H9 (cell line): ENCODE results near the gene F11. TPM values are rescaled to one million over a fixed set of nuclear protein-coding genes. Genes with fewer than 3 reads are reported as not detected.

Experiments used
- DNase-seq: peaks from one replicate; pipeline ENCODE4 v3.0.0-alpha.2; 2017
- H2AFZ ChIP-seq: one replicate; pipeline ENCODE4 v1.6.1; 2013; ENCODE audit warnings: mild to moderate bottlenecking, low read length, control low read depth, moderate library complexity
- H2AK5ac ChIP-seq: 2 replicates; pipeline ENCODE4 v1.6.1; 2013; ENCODE audit warnings: low read length, control low read depth, mixed read lengths; ENCODE audit not compliant: insufficient read length
- H2BK120ac ChIP-seq: one replicate; pipeline ENCODE4 v1.6.1; 2013; ENCODE audit warnings: low read depth, mild to moderate bottlenecking, low read length, control low read depth, inconsistent platforms; ENCODE audit not compliant: poor library complexity, severe bottlenecking
- H2BK12ac ChIP-seq: 2 replicates; pipeline ENCODE4 v1.6.1; 2013; ENCODE audit warnings: low read length, control low read depth, mixed read lengths, low read depth; ENCODE audit not compliant: insufficient read length
- H2BK15ac ChIP-seq: 2 replicates; pipeline ENCODE4 v1.6.1; 2013; ENCODE audit warnings: low read depth, low read length, control low read depth
- H2BK20ac ChIP-seq: one replicate; pipeline ENCODE4 v1.6.1; 2013; ENCODE audit warnings: low read depth, mild to moderate bottlenecking, low read length, control low read depth, inconsistent platforms; ENCODE audit not compliant: poor library complexity, severe bottlenecking
- H2BK5ac ChIP-seq: 2 replicates; pipeline ENCODE4 v1.6.1; 2013; ENCODE audit warnings: low read length, control low read depth, mixed read lengths; ENCODE audit not compliant: insufficient read length
- H3K14ac ChIP-seq: 2 replicates; pipeline ENCODE4 v1.6.1; 2013; ENCODE audit warnings: low read length, control low read depth; ENCODE audit not compliant: insufficient read depth
- H3K18ac ChIP-seq: 2 replicates; pipeline ENCODE4 v1.6.1; 2013; ENCODE audit warnings: low read depth, mild to moderate bottlenecking, mixed read lengths, low read length, control low read depth; ENCODE audit not compliant: insufficient read length
- H3K23ac ChIP-seq: 2 replicates; pipeline ENCODE4 v1.6.1; 2013; ENCODE audit warnings: low read length, control low read depth, mixed read lengths, low read depth; ENCODE audit not compliant: insufficient read length
- H3K23me2 ChIP-seq: 2 replicates; pipeline ENCODE4 v1.6.1; 2013; ENCODE audit warnings: low read depth, mild to moderate bottlenecking, mixed read lengths, low read length, control low read depth; ENCODE audit not compliant: insufficient read length, poor library complexity, severe bottlenecking
- H3K27ac ChIP-seq: 2 replicates; pipeline ENCODE4 v1.5.1; 2013; ENCODE audit warnings: low read length, control low read depth, mixed read lengths, low read depth; ENCODE audit not compliant: insufficient read length
- H3K27me3 ChIP-seq: 2 replicates; pipeline ENCODE4 v1.6.1; 2013; ENCODE audit warnings: low read length, control low read depth, inconsistent platforms; ENCODE audit not compliant: insufficient read depth
- H3K4ac ChIP-seq: 2 replicates; pipeline ENCODE4 v1.6.1; 2013; ENCODE audit warnings: low read depth, mild to moderate bottlenecking, control low read depth, inconsistent platforms, low read length, moderate library complexity
- H3K4me1 ChIP-seq: 2 replicates; pipeline ENCODE4 v1.6.1; 2013; ENCODE audit warnings: low read length, control low read depth, inconsistent platforms; ENCODE audit not compliant: insufficient read depth
- H3K4me2 ChIP-seq: 2 replicates; pipeline ENCODE4 v1.6.1; 2013; ENCODE audit warnings: low read length, control low read depth, mixed read lengths; ENCODE audit not compliant: insufficient read length, insufficient read depth
- H3K56ac ChIP-seq: 2 replicates; pipeline ENCODE4 v1.6.1; 2013; ENCODE audit warnings: low read depth, mild to moderate bottlenecking, mixed read lengths, low read length, control low read depth; ENCODE audit not compliant: insufficient read length
- H3K79me1 ChIP-seq: 2 replicates; pipeline ENCODE4 v1.6.1; 2013; ENCODE audit warnings: low read depth, mild to moderate bottlenecking, moderate library complexity, low read length, control low read depth, inconsistent platforms; ENCODE audit not compliant: insufficient read depth, poor library complexity, severe bottlenecking
- H3K79me2 ChIP-seq: 2 replicates; pipeline ENCODE4 v1.6.1; 2013; ENCODE audit warnings: low read length, control low read depth, inconsistent platforms; ENCODE audit not compliant: insufficient read depth
- H3K9ac ChIP-seq: 2 replicates; pipeline ENCODE4 v1.6.1; 2013; ENCODE audit warnings: low read length, control low read depth, mixed read lengths; ENCODE audit not compliant: insufficient read length; ENCODE audit errors: extremely low read depth
- H3K9me3 ChIP-seq: one replicate; pipeline ENCODE4 v1.6.1; 2013; ENCODE audit warnings: low read depth, low read length, inconsistent platforms; ENCODE audit not compliant: control insufficient read depth
- H3T11ph ChIP-seq: one replicate; pipeline ENCODE4 v1.6.1; 2013; ENCODE audit warnings: mild to moderate bottlenecking, low read length, control low read depth, inconsistent platforms
- H4K20me1 ChIP-seq: one replicate; pipeline ENCODE4 v1.6.1; 2013; ENCODE audit not compliant: control insufficient read depth, insufficient read length, insufficient read depth
- H4K5ac ChIP-seq: 2 replicates; pipeline ENCODE4 v1.6.1; 2013; ENCODE audit warnings: low read depth, mild to moderate bottlenecking, mixed read lengths, low read length, control low read depth; ENCODE audit not compliant: insufficient read length
- H4K8ac ChIP-seq: replicated peaks from 2 replicates; pipeline ENCODE4 v1.6.1; 2013; ENCODE audit warnings: low read length, control low read depth, mixed read lengths, low read depth; ENCODE audit not compliant: insufficient read length
- H4K91ac ChIP-seq: 2 replicates; pipeline ENCODE4 v1.6.1; 2013; ENCODE audit warnings: low read depth, mild to moderate bottlenecking, moderate library complexity, mixed read lengths, low read length, control low read depth; ENCODE audit not compliant: insufficient read length
- H3K27ac Mint-ChIP-seq, 3 experiments: 2 replicates in 2 of 3; 3 replicates in 1 of 3; pipeline ENCODE4 v1.8.0; 2020 to 2021; ENCODE audit warnings: mixed read lengths in 3 of 3, mild to moderate bottlenecking in 1 of 3, moderate library complexity in 1 of 3
- H3K27me3 Mint-ChIP-seq: 2 replicates; pipeline ENCODE4 v1.8.0; 2021; ENCODE audit warnings: low read depth, mild to moderate bottlenecking, moderate library complexity, mixed read lengths
- H3K36me3 Mint-ChIP-seq, 3 experiments: 2 replicates in 2 of 3; 3 replicates in 1 of 3; pipeline ENCODE4 v1.8.0; 2020 to 2021; ENCODE audit warnings: low read depth in 3 of 3, mixed read lengths in 3 of 3; ENCODE audit not compliant: insufficient read depth in 1 of 3
- H3K4me1 Mint-ChIP-seq, 2 experiments: 2 replicates each; pipeline ENCODE4 v1.8.0; 2020; ENCODE audit warnings: mixed read lengths in 2 of 2
- H3K4me3 Mint-ChIP-seq, 2 experiments: 2 replicates in 1 of 2; 3 replicates in 1 of 2; pipeline ENCODE4 v1.8.0; 2020 to 2021; ENCODE audit warnings: mild to moderate bottlenecking in 2 of 2, mixed read lengths in 2 of 2, moderate library complexity in 1 of 2
- H3K9me3 Mint-ChIP-seq, 2 experiments: 2 replicates in 1 of 2; 3 replicates in 1 of 2; pipeline ENCODE4 v1.8.0; 2020; ENCODE audit warnings: mild to moderate bottlenecking in 2 of 2, mixed read lengths in 2 of 2, moderate library complexity in 1 of 2
- WGBS: extraction: QIAGEN DNeasy Blood & Tissue Kit; methylation state at CpG from one replicate; pipeline ENCODE4 v1.1.7; 2013; ENCODE audit warnings: missing lambda C conversion rate, low lambda C conversion rate, mixed read lengths; ENCODE audit not compliant: insufficient read length; ENCODE audit errors: extremely low coverage; 5-methylcytosine and 5-hydroxymethylcytosine counted together
- total RNA-seq: library from RNA; stranded (reverse); gene quantifications from 2 replicates; pipeline ENCODE4 v1.2.1, GENCODE V29; 2021
- TF ChIP-seq, protein P1 (sequence below): fragments of 200-600 bp; sonication (generic); conservative IDR thresholded peaks from 3 replicates; pipeline ENCODE4 v1.8.0; 2021; ENCODE audit warnings: antibody characterized with exemption, mild to moderate bottlenecking

Gene F11
- total RNA-seq, 1 experiment from 2014 or later = 0.50 TPM

DNA sequence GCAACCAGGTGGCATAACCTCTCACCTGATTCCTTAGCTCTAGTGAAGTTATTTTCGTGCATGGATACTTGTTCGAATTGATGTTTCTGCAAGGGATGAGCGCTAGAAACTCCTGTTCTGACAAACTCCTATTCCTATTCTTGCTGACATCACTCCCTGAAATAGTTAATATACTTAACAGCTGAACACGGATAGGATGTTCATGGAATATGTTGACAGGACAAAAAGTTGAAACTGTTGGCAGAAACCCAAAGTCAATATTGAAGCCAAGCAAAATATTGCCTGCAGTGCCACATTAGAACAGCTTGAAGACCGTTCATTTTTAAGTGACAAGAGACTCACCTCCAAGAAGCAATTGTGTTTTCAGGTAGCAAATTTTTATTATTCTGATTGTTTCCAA, 38.8 kb upstream of the F11 start, which contains the start of gene KLKB1:
Gene KLKB1, plus strand, starts transcription at position 287 of the 400 bp plus-strand sequence. CDS start 689 bp downstream, outside the sequence.
- peak within 1 kb of the TSS; percentile 43 for H4K91ac ChIP-seq
- H2BK15ac ChIP-seq = no peak within 1 kb of the TSS
- Mint-ChIP-seq H3K36me3 (peaks cover 29 to 46% (median 32%) of the 10 kb centered on the region in 3 experiments), H3K27me3 (peaks cover 8% of the 10 kb centered on the region), H3K4me3 (no peak within 1 kb of the TSS), H3K27ac (0 out of 7 replicates have a peak within 1 kb of the TSS, but pooled peaks of 1 of the 3 experiments have one; percentile 30), H3K9me3 (peaks cover 34 to 37% of the 10 kb centered on the region in 2 experiments), H3K4me1 (peaks cover 11 to 30% of the 10 kb centered on the region in 2 experiments)
- H3K4ac ChIP-seq = no peak within 1 kb of the TSS
- H2AFZ ChIP-seq = no peak within 1 kb of the TSS
- H2BK120ac ChIP-seq = no peak within 1 kb of the TSS
- no peak within 1 kb of the TSS for H2BK20ac ChIP-seq
- no peak within 1 kb of the TSS for H3K14ac ChIP-seq
- H4K8ac ChIP-seq = no peak within 1 kb of the TSS
- H4K5ac ChIP-seq = no peak within 1 kb of the TSS
- peaks cover 25% of the 10 kb centered on the region for H3K9me3 ChIP-seq
- H3T11ph ChIP-seq = no peak within 1 kb of the TSS
- H3K4me1 ChIP-seq = no peaks in the 10 kb centered on the region; the same call in 1 of the 2 replicates
- peak within 1 kb of the TSS; percentile 42 for H3K18ac ChIP-seq
- no peak within 1 kb of the TSS for H3K27ac ChIP-seq
- peak within 1 kb of the TSS; percentile 94 for H2BK12ac ChIP-seq
- H3K4me2 ChIP-seq = no peak within 1 kb of the TSS
- no CpG with 5 or more reads among the region's 5 CpGs for WGBS
- TF ChIP-seq, protein P1, sequence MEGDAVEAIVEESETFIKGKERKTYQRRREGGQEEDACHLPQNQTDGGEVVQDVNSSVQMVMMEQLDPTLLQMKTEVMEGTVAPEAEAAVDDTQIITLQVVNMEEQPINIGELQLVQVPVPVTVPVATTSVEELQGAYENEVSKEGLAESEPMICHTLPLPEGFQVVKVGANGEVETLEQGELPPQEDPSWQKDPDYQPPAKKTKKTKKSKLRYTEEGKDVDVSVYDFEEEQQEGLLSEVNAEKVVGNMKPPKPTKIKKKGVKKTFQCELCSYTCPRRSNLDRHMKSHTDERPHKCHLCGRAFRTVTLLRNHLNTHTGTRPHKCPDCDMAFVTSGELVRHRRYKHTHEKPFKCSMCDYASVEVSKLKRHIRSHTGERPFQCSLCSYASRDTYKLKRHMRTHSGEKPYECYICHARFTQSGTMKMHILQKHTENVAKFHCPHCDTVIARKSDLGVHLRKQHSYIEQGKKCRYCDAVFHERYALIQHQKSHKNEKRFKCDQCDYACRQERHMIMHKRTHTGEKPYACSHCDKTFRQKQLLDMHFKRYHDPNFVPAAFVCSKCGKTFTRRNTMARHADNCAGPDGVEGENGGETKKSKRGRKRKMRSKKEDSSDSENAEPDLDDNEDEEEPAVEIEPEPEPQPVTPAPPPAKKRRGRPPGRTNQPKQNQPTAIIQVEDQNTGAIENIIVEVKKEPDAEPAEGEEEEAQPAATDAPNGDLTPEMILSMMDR = no peak
- no peak within 1 kb of the TSS for H3K9ac ChIP-seq
- no peak for DNase-seq
- H2BK5ac ChIP-seq = peak within 1 kb of the TSS; percentile 49
- H3K23me2 ChIP-seq = no peaks in the 10 kb centered on the region
- H3K79me2 ChIP-seq = no peaks in the 10 kb centered on the region
- no peak within 1 kb of the TSS for H3K56ac ChIP-seq
- H3K23ac ChIP-seq = no peak within 1 kb of the TSS
- no peaks in the 10 kb centered on the region for H4K20me1 ChIP-seq
- no peak within 1 kb of the TSS for H2AK5ac ChIP-seq
- H3K27me3 ChIP-seq = no peaks in the 10 kb centered on the region
- H3K79me1 ChIP-seq = no peaks in the 10 kb centered on the region
